Uterus (tissue), 2 donors: Measurements from ENCODE around the gene HNRNPAB.

Experiments
- POLR2A ChIP-seq, 2 donors: fragments of 450-650 bp; IDR thresholded peaks; one replicate each; pipeline ENCODE4 v1.6.1; 2016; ENCODE audit warnings: antibody characterized with exemption in 2 of 2, mild to moderate bottlenecking in 1 of 2, moderate library complexity in 1 of 2
- TF ChIP-seq, protein P1 (sequence below), 4 experiments: fragments of 200-600 bp in 2 of 4; fragments of 450-650 bp in 2 of 4; sonication (generic) in 2 of 4; IDR thresholded peaks; one replicate each; pipeline ENCODE4 v1.5.1; 2016 to 2019; ENCODE audit warnings: antibody characterized with exemption in 4 of 4, mild to moderate bottlenecking in 2 of 4, moderate library complexity in 1 of 4

DNA sequence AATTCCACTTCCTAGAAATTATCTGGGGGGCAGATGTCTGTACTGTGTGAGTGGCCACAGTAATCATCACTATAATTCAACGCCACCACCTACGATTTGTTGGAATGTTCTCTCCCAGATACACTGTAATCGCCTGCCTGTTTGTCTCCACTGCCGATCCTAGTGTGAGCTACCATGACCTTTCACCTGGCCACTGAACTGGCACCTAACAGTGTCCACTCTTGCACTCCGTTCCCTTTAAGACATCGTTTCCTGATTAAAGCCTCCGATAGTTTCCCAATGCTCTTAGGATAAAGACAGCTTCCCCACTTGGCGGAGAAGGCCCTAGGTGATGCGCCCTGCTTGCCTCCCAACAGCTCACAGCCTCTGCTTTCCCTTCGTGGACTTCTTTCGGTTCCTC lies 24.3 kb downstream of the HNRNPAB start:
- TF ChIP-seq POLR2A (IDR thresholded peaks at IDR 0.05) = no peak
- TF ChIP-seq, protein P1, sequence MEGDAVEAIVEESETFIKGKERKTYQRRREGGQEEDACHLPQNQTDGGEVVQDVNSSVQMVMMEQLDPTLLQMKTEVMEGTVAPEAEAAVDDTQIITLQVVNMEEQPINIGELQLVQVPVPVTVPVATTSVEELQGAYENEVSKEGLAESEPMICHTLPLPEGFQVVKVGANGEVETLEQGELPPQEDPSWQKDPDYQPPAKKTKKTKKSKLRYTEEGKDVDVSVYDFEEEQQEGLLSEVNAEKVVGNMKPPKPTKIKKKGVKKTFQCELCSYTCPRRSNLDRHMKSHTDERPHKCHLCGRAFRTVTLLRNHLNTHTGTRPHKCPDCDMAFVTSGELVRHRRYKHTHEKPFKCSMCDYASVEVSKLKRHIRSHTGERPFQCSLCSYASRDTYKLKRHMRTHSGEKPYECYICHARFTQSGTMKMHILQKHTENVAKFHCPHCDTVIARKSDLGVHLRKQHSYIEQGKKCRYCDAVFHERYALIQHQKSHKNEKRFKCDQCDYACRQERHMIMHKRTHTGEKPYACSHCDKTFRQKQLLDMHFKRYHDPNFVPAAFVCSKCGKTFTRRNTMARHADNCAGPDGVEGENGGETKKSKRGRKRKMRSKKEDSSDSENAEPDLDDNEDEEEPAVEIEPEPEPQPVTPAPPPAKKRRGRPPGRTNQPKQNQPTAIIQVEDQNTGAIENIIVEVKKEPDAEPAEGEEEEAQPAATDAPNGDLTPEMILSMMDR (IDR thresholded peaks at IDR 0.05) = no peak
